ENCODE measurements around the gene PSORS1C2. TPM values are rescaled to one million over a fixed set of nuclear protein-coding genes. Genes with fewer than 3 reads are reported as not detected.

The PSORS1C2 gene
- total and polyA plus RNA-seq, 9 donors: not detected

DNA sequence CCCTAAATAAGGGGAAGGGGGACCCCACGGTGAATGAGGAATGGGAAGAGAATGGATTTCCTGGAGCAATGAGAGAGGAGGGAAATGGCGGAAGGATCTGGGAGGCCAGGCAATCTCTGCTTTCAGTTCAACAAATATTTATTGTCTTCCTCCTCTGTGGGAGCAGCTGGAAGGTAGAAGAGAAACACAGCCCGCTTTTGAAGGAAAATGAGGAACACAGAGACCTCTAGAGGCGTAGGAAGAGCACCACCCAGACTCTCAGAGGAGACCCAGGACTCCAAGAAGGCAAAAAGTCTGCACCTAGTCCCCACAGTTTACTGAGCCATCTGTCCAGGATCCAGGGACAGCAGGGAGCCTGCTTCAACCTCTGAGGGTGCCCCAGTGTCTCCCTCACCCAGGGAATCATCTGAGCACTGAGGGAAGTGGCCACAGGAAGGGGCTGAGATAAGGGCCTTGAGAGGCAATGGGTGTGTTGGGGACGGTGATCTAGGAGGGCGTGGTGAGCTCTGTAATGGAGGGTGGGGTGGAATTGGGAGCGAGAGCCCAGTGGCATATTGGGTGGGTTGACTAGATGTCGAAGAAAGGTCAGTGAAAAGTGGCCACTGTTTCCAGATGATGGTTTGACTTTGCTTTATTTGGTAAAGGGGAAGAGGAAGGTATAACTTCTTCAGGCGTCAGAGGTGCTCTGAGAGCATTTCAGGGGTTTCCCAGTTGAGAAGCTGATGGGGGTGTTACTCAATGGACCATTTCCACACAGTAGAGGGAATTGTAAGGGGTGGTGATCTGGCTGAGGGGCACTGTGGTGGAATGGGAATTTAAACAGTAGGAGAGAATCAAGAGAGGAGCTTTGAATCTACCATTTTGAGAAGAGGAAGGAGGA is 23.7 kb downstream of the PSORS1C2 start:
- Histone ChIP-seq H3K36me3 (no peaks in the 10 kb centered on the region), H3K9me3 (no peaks in the 10 kb centered on the region), H3K4me3 (peak overlapping the region; percentile 24), H3K27me3 (no peaks in the 10 kb centered on the region), H3K4me1 (ENCODE audit: insufficient read depth) (peaks cover 5% of the 10 kb centered on the region), H3K27ac (peak overlapping the region in 1 of 2 donors; percentile 0)
- intact Hi-C loops (cut with DNase I): no loop called here
- DNase-seq: no peak
- 64 to 69% (median 69%) methylated on average over 9 of the region's 9 CpGs for WGBS, 3 donors
- no peak for TF ChIP-seq EP300 (IDR thresholded peaks at IDR 0.05)
- TF ChIP-seq, protein P1, sequence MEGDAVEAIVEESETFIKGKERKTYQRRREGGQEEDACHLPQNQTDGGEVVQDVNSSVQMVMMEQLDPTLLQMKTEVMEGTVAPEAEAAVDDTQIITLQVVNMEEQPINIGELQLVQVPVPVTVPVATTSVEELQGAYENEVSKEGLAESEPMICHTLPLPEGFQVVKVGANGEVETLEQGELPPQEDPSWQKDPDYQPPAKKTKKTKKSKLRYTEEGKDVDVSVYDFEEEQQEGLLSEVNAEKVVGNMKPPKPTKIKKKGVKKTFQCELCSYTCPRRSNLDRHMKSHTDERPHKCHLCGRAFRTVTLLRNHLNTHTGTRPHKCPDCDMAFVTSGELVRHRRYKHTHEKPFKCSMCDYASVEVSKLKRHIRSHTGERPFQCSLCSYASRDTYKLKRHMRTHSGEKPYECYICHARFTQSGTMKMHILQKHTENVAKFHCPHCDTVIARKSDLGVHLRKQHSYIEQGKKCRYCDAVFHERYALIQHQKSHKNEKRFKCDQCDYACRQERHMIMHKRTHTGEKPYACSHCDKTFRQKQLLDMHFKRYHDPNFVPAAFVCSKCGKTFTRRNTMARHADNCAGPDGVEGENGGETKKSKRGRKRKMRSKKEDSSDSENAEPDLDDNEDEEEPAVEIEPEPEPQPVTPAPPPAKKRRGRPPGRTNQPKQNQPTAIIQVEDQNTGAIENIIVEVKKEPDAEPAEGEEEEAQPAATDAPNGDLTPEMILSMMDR (IDR thresholded peaks at IDR 0.05): no peak
- TF ChIP-seq POLR2A (IDR thresholded peaks at IDR 0.05): no peak

DNA sequence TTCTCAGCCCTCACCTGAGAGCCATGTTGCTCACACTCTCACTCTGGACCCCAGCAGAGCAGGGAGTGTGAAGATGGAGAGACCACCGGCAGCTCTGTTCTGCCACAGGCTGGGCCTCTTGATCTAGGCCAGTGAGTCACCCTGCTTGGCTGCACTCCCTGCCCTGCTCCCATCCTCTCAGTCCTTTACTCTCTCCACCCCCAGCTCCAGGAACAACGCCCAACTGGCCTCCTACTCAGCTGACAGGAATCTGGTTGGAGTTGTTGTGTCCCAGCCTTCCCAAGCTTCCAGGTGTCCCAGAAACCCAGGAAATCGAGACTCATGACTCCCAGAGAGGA is 24.4 kb downstream of the PSORS1C2 start, which contains the start of gene PSORS1C1:
Gene PSORS1C1 (plus strand): TSS at position 260 of the 338 bp plus-strand sequence. CDS start 14,833 bp downstream, outside the sequence.
- Histone ChIP-seq H3K36me3 (no peaks in the 10 kb centered on the region), H3K27ac (peak within 1 kb of the TSS in 1 of 2 donors; percentile 0), H3K27me3 (no peaks in the 10 kb centered on the region), H3K4me3 (peak within 1 kb of the TSS; percentile 24), H3K9me3 (no peaks in the 10 kb centered on the region), H3K4me1 (ENCODE audit: insufficient read depth) (peaks cover 5% of the 10 kb centered on the region)
- TF ChIP-seq, protein P1 (IDR thresholded peaks at IDR 0.05): no peak
- TF ChIP-seq POLR2A (IDR thresholded peaks at IDR 0.05): no peak
- TF ChIP-seq EP300 (IDR thresholded peaks at IDR 0.05): no peak
- 2 to 11% (median 6%) methylated on average over 3 of the region's 3 CpGs for WGBS, 3 donors
- DNase-seq: peak; percentile 70 to 88 (median 86)
- intact Hi-C loops (cut with DNase I): no loop called here

DNA sequence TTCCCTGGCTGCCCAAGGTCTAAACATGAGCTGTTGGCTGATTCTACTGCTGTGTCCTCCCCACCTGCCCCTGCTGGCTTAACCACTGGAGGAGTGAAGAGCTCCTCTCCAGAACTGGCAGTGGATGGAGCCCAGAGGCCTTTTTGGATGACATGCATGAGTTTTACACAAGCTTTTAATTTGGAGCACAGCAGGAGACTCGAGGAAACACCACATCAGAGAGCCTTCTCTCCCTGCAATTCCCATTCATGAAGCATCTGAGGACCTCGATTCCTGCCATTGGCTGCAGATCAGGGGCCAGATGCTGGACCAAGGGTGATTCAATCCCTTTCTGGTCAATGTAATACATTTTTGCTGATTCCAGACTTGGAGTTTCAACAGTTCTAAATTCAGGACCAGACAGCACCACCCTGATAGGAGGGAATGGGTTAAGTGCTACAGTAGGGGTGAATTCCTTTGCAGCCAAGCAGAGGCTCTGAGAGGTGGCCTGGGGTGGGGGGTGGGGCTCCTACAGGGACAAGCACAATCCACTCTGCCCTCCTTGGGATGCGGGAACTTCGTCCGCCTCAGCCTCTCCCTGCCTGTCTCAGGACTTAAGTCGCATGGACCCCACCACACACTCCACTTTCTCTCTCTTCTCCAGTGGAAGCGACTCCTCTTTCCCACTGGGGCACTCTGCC is 24.9 kb downstream of the PSORS1C2 start:
- 51 to 80% (median 80%) methylated on average over 7 of the region's 7 CpGs for WGBS, 3 donors
- TF ChIP-seq POLR2A (IDR thresholded peaks at IDR 0.05): no peak
- no peak for DNase-seq
- intact Hi-C loops (cut with DNase I): no loop called here
- Histone ChIP-seq H3K4me1 (ENCODE audit: insufficient read depth) (peaks cover 5% of the 10 kb centered on the region), H3K27ac (peak overlapping the region in 1 of 2 donors; percentile 0), H3K27me3 (no peaks in the 10 kb centered on the region), H3K4me3 (no peak overlapping the region), H3K9me3 (no peaks in the 10 kb centered on the region), H3K36me3 (no peaks in the 10 kb centered on the region)

DNA sequence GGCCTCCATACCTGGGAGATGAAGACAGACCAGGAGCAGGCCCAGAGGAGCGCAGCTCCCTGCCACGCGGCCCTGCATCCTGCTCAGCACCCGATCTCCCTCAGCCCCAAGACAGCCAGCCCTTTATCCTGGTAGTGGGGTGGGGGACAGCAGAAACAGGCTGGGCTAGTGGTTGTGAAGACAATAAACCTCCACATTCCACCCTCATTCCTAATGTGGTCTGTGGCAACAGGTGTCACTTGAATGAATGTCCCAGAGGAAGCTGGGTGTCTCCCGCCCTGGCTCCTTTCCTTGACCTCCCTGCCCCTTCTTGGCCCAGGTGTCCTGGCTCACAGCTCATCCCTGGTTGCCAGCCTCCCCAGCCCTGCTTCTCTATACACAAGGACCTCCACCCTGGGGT is 26.4 kb downstream of the PSORS1C2 start, which contains the start of gene C6orf15:
Gene C6orf15 (minus strand): TSS at position 98 of the 400 bp plus-strand sequence. CDS start 20 bp downstream, at position 78.
- H3K4me1 ChIP-seq (ENCODE audit: insufficient read depth): peaks cover 5% of the 10 kb centered on the region
- no peak within 1 kb of the TSS for H3K4me3 ChIP-seq
- intact Hi-C loops (cut with DNase I): no loop called here
- H3K27ac ChIP-seq: no peak within 1 kb of the TSS
- 84 to 96% (median 88%) methylated on average over 5 of the region's 5 CpGs for WGBS, 3 donors
- TF ChIP-seq POLR2A (IDR thresholded peaks at IDR 0.05) (no peak), EP300 (IDR thresholded peaks at IDR 0.05) (no peak)
- H3K27me3 ChIP-seq: no peaks in the 10 kb centered on the region
- H3K36me3 ChIP-seq: no peaks in the 10 kb centered on the region
- no peaks in the 10 kb centered on the region for H3K9me3 ChIP-seq
- DNase-seq: no peak

DNA sequence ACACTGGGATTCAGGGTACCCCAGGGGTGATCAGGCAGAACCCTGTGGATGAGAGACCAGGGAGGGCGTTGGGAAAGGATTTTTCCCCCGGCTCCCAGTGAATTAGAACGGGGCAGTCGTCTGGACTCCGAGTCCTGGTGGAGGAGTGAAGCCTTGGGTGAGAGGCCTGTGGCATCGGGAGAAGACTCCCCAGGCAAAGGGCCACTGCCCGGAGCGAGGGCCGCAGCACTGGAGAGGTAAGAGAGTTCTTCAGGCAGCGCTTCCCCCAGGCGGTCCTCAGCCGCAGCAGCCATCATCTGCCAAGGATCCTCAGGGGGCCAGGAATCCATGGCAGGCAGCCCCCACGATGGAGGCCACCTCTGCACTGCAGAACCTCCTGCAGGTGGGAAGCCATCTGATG is 27.2 kb downstream of the PSORS1C2 start:
- H3K27me3 ChIP-seq: no peaks in the 10 kb centered on the region
- no peak overlapping the region for H3K4me3 ChIP-seq
- 86 to 89% (median 87%) methylated on average over 13 of the region's 13 CpGs for WGBS, 3 donors
- intact Hi-C loops (cut with DNase I): no loop called here
- TF ChIP-seq POLR2A (IDR thresholded peaks at IDR 0.05) (no peak), EP300 (IDR thresholded peaks at IDR 0.05) (no peak)
- TF ChIP-seq, protein P1 (IDR thresholded peaks at IDR 0.05): no peak
- no peaks in the 10 kb centered on the region for H3K9me3 ChIP-seq
- no peak for DNase-seq
- H3K4me1 ChIP-seq (ENCODE audit: insufficient read depth): peaks cover 5% of the 10 kb centered on the region
- H3K27ac ChIP-seq: no peak overlapping the region
- no peaks in the 10 kb centered on the region for H3K36me3 ChIP-seq

All from ovary (tissue), 9 donors.